T-helper 1 cell (primary cell): ENCODE measurements around the gene ALDH18A1.

Experiments used
- DNase-seq, 5 donors: peaks; one replicate each; pipeline ENCODE4 v3.0.0-alpha.2; 2012 to 2020

Gene ALDH18A1

GRCh38 chr10:95574649-95575365, 81.7 kb downstream of the ALDH18A1 start:
- DNase-seq, result no peak

DNA sequence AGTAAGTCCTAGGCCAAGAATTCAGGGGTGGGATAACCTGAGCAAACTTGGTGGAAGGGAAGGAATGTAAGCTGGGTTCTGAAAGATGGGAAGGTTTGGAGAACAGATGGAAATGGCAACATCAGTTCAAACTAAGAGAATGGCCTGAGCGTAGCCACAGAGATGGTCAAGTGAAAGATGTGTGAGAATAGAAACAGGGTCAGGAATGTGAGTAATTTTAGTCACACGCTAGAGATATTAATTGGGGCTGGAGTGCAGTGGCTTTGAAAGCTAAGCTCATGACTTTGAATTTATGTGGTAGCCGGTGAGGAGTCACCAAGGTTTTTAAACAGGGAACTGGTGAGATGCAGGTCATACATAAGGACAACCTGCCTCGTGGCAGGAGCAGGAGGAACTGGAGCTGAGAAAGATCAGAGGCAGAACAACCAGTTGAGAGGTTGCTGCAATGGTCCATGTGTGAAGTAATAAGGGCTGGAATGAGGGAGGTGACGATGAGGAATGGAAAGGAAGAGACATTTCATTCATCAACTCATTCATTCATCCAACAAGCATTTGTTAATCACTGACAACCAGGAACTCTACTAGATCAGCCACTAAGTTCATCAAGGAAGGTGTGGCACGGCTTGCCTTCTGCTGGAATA, 82.4 kb downstream of the ALDH18A1 start:
- no peak for DNase-seq

DNA sequence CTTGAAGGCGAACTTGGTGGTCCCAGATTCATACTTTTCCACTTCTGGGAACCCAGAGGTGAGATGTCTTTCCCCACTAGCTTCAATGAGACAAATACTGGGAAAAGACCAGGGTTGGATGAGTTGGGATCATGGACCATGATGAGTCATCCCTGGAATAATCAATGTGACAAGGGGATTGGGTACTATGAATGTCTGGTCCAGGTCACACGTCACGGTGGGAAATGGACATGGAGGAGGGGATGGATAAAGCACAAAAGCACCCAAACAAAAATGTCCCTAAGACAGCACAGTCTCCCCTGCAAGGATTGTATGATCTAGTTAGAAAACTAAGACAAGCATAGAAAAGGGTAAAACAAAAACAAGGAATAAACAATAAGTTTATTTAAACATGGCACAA, 83.0 kb downstream of the ALDH18A1 start:
- DNase-seq, result no peak

GRCh38 chr10:95572131-95572820, 84.2 kb downstream of the ALDH18A1 start:
- DNase-seq, result no peak

GRCh38 chr10:95571390-95571789, 85.1 kb downstream of the ALDH18A1 start:
- DNase-seq, result no peak

- DNase-seq, result no peak
Observed at GRCh38 chr10:95569368-95569767, 87.1 kb downstream of the ALDH18A1 start.

DNA sequence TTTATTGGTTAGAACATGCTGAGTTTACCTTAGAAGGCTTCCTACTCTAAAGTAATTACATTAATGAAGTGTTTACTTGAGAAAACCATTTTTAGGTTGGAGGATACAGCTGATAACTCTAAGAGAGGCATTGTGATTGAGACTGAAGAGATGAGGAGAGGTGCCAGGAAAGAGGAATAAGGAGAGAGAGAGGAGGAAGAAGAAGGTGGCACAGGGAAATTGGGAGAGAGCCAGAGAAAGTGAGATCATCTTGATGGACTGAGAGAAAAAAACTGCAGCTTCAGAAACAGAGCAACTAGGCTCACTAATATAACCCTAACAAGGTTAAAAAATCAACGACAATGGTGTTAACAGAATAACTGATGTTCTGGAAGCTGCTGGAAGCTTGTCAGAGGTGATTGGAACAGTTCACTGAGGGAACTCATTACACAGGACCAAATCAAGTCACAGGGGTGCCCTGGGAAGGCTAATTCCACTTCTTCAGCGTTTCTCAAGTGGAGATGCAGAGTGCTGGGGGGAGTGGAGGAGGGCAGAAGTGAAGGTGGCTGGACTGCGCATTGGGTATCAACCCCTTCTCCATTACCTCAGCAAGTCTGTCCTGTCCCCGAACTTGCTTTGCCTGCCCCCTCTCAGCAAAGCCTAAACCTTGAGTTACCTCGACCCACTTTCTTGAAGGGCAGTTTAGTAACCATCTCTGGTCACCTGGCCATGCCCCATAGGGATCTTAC, 88.4 kb downstream of the ALDH18A1 start:
- no peak for DNase-seq

DNA sequence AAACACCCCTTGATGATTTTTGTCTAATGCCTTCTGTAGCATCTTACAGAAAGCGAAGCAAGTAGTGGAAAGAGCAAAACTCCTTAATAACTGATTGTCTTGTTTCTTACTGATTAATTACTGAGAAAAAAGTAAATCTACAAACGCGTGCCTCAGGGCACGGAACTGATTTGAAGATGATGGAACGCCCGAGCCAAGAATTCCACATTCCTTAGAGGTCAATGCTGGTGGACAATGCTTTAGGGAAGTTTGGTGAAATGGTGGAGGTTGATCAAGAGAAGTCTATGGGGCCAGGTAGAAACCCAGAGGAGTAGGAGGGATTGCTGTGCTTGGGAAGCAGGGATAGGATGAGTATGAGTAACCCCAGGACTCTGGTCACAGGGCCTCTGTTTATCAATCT, 90.4 kb downstream of the ALDH18A1 start:
- DNase-seq, result no peak

GRCh38 chr10:95565336-95565735, 91.2 kb downstream of the ALDH18A1 start:
- no peak for DNase-seq

- DNase-seq, result no peak
Observed at GRCh38 chr10:95564291-95564690, 92.2 kb downstream of the ALDH18A1 start.

DNA sequence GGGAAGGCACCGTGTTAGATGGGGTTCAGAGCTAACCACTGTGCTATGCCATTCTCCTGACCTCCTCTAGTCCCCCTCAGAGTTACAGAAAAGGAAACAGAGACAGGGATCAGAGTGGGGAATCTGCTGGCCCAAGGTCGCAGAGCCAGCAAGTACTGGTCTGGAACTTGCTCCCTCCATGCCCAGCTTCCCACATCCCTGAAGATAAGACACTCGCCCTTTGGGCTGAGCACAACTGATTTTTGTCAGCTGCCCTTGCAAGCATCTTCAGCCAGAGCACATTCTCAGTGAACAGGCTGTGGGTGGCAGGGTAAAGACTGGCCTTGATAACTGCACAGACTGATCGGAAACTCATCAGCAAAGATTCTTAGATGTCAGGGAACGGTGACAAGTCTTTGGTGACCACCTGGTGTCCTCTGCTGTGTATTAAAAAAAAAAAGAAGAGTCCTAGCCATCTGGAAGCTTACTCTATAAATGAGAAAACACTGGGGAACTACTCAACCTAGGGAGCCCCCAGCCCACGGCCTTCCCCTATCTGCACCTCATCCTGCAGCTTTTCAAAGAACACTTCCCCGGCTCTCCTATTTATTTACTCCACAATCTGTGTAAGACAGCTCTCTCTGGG, 94.1 kb downstream of the ALDH18A1 start:
- DNase-seq, result no peak

DNA sequence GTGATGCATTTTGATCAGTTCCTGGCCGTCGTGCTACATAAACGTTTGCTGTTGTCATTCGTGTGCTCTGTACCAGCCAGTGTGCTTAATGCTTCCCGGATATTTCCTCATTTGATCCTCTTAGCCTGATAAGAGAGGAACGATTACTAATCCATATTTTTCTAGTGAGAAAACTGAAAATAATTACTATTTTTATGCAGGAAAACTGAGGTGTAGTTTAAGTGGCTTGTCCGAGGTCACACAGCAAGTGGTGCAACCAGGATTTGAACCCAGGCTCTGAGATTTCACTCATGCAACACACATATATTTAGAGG, 94.7 kb downstream of the ALDH18A1 start:
- DNase-seq, result no peak

DNA sequence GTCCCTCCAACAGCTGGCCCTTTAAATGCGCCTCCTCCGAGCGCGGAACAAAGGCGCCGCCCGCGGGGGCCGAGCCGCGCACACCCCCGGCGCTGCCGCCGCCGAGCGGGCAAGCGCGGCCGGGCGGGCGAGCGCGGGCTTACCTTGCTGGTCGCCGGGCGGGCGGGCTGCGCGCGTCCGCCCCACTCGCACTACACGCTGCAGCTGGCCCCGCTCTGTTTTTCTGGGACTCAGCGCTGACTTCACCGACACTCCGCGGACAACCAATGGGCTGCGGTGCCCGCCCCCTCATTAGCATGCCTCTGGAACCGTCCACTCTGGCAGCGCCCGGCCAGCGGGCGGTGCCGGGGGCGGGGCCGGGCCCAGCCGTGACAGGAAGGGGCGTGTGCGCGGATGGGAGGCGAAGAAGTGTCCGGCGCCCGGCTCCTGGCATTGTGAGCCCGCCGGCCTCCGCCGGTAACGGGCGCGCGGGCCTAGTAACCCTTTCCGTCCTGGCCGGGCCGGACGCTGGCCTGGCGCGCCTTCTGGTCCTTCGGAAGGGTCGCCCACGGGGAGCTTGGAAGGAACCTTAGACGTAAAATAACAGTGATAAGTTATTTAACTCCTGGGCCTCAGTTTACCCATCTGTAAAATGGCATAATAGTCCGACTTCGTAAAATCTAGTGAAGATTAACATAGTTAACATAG, 95.2 kb downstream of the ALDH18A1 start, which contains the start of gene SORBS1:
Gene SORBS1, minus strand, starts transcription at position 195 of the 687 bp plus-strand sequence. CDS start 120,236 bp downstream, outside the sequence.
- peak; percentile 74 to 90 (median 83) for DNase-seq

DNA sequence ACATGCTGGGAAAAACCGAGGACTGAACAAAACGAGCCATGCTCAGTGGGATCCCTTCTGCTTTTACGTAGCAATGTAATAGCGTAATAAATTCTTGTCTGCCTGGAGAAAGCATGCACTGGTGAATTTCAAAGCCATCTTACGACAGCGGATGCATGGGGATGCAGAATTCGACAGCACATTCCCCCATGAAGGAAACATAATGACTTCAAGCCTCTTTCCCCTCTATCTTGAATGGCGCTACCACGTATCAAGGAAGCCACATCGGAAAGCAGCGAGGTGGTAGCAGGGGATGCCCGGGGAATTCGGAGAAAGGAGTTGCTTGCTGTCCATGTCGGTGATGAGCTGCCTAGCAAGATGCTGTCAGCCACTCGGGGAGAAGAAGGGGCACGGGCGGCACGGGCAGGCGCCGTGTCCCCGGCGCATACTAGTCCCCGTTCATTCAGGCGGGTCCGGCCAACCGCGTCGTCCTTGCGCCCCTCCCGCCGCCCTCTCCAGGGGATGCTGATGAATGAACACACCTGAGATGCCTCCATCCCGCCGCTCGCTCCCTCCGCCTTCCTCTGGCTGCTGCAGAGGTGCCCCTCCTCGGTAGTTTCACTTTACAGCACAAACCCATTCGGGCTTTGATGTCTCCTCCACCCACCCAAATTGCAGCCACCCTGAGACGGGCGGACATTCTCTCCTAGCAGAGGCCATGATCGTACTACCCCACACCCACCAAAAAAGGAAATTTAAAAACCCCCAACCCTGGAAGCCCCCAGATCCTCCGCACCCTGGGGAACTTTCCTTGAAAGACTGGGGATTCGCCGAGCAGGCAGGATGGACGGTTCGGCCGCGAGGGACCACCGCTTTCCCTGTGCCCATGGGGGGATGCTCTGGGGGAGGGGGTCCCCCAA, 96.0 kb downstream of the ALDH18A1 start:
- DNase-seq, result peak; percentile 22 to 41 (median 34)

DNA sequence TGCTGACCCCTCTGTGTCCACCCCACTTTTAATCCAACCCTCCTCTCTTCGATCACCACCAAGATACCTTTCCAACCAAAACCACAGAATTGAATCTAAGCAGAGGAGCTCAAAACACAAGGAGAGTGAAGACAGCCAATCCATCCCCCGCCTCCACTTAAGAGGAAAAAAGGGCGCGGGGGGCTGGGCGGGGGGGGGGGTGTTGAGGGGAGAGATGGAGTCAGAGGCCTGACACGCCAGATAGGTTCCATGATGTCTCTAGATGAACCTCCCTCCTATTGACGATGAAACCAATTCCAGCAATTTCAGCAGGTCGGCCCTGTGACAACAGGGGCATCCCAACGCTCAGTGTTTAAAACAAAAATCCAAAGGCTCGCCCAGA, 96.6 kb downstream of the ALDH18A1 start:
- no peak for DNase-seq

DNA sequence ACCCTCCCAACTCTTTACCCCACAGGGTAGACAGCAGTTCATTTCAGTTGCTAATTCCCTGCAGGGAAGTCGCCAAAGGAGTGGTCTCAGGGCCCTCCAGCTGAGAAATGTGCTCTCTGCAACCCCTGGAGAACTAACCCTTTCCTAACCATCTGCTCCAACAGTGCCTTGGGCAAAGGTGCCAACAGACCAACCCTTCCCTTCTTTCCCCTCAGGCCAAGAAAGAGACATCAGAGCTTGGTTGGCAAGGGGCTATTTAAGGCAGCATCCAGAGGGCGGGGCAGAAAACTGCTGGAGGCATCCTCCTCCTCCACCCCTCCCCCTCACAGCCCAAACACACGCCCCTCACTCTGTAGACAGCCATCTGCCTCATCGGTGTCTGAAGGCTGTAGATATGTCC, 97.0 kb downstream of the ALDH18A1 start:
- no peak for DNase-seq

GRCh38 chr10:95558593-95559320, 97.8 kb downstream of the ALDH18A1 start:
- no peak for DNase-seq

GRCh38 chr10:95556994-95557767, 99.3 kb downstream of the ALDH18A1 start:
- DNase-seq, result no peak
